ENCODE measurements around the gene ZHX3.

Gene ZHX3

GRCh38 chr20:41300383-41300782 lies 17.1 kb downstream of the ZHX3 start:
- no peak for DNase-seq (ENCODE audit: low read depth)

GRCh38 chr20:41299899-41300298 lies 17.6 kb downstream of the ZHX3 start:
- no peak for DNase-seq (ENCODE audit: low read depth)

- DNase-seq (ENCODE audit: low read depth): no peak
Measured at GRCh38 chr20:41293269-41294037, 24.1 kb downstream of the ZHX3 start.

- no peak for DNase-seq (ENCODE audit: low read depth)
Measured at GRCh38 chr20:41290804-41291389, 26.6 kb downstream of the ZHX3 start.

GRCh38 chr20:41287327-41287726 lies 30.2 kb downstream of the ZHX3 start:
- DNase-seq (ENCODE audit: low read depth): no peak

GRCh38 chr20:41286240-41286851 lies 31.2 kb downstream of the ZHX3 start:
- DNase-seq (ENCODE audit: low read depth): no peak

GRCh38 chr20:41279546-41280225 lies 37.8 kb downstream of the ZHX3 start:
- no peak for DNase-seq (ENCODE audit: low read depth)

GRCh38 chr20:41278936-41279335 lies 38.6 kb downstream of the ZHX3 start:
- DNase-seq (ENCODE audit: low read depth): no peak

GRCh38 chr20:41277049-41277448 lies 40.5 kb downstream of the ZHX3 start:
- DNase-seq (ENCODE audit: low read depth): no peak

- no peak for DNase-seq (ENCODE audit: low read depth)
Measured at GRCh38 chr20:41276317-41276751, 41.2 kb downstream of the ZHX3 start.

- no peak for DNase-seq (ENCODE audit: low read depth)
Measured at GRCh38 chr20:41275301-41275731, 42.2 kb downstream of the ZHX3 start.

GRCh38 chr20:41274152-41274551 lies 43.4 kb downstream of the ZHX3 start:
- no peak for DNase-seq (ENCODE audit: low read depth)

- DNase-seq (ENCODE audit: low read depth): no peak
Measured at GRCh38 chr20:41273445-41273844, 44.1 kb downstream of the ZHX3 start.

- no peak for DNase-seq (ENCODE audit: low read depth)
Measured at GRCh38 chr20:41272339-41272738, 45.2 kb downstream of the ZHX3 start.

- no peak for DNase-seq (ENCODE audit: low read depth)
Measured at GRCh38 chr20:41268917-41269652, 48.4 kb downstream of the ZHX3 start.

GRCh38 chr20:41268402-41268801 lies 49.1 kb downstream of the ZHX3 start:
- DNase-seq (ENCODE audit: low read depth): no peak

GRCh38 chr20:41265938-41266337 lies 51.6 kb downstream of the ZHX3 start:
- no peak for DNase-seq (ENCODE audit: low read depth)

GRCh38 chr20:41264819-41265218 lies 52.7 kb downstream of the ZHX3 start:
- no peak for DNase-seq (ENCODE audit: low read depth)

GRCh38 chr20:41261790-41262717 lies 55.5 kb downstream of the ZHX3 start:
- no peak for DNase-seq (ENCODE audit: low read depth)

GRCh38 chr20:41261260-41261659 lies 56.3 kb downstream of the ZHX3 start:
- DNase-seq (ENCODE audit: low read depth): no peak

GRCh38 chr20:41260734-41261220 lies 56.8 kb downstream of the ZHX3 start:
- DNase-seq (ENCODE audit: low read depth): no peak
